Renal pelvis (tissue), 4 donors: ENCODE results near the gene GARS1. TPM values are rescaled to one million over a fixed set of nuclear protein-coding genes. Genes with fewer than 3 reads are reported as not detected.
"Not testable (repeated sequence)": the region's sequence is repeated elsewhere in the genome, so short reads cannot be mapped to it uniquely, and the experiment has no call there.

ENCODE experiments used
- DNase-seq: peaks from one replicate; pipeline ENCODE4 v3.0.0-alpha.2; 2013
- polyA plus RNA-seq, 3 donors: library from polyadenylated mRNA; unstranded; fragments of 120-200 nt; gene quantifications; one replicate each; pipeline ENCODE4 v1.2.1, GENCODE V29; 2013; ENCODE audit not compliant: insufficient read length in 3 of 3

The GARS1 gene
- polyA plus RNA-seq, 3 donors, result 81.7 to 102 (median 93.7) TPM

- peak; percentile 85 for DNase-seq
Measured at GRCh38 chr7:30564243-30564892, 30.3 kb upstream of the GARS1 start.

GRCh38 chr7:30566596-30566995 lies 28.1 kb upstream of the GARS1 start:
- no peak for DNase-seq

GRCh38 chr7:30567081-30567480 lies 27.6 kb upstream of the GARS1 start:
- DNase-seq, result no peak

GRCh38 chr7:30570238-30570637 lies 24.4 kb upstream of the GARS1 start:
- DNase-seq, result not testable (repeated sequence)

GRCh38 chr7:30572212-30572841 lies 22.4 kb upstream of the GARS1 start:
- no peak for DNase-seq

- DNase-seq, result no peak
Measured at GRCh38 chr7:30575910-30576309, 18.8 kb upstream of the GARS1 start.

GRCh38 chr7:30583181-30583580 lies 11.5 kb upstream of the GARS1 start:
- DNase-seq, result no peak

- DNase-seq, result no peak
Measured at GRCh38 chr7:30584415-30584814, 10.3 kb upstream of the GARS1 start.

GRCh38 chr7:30584965-30585364 lies 9.7 kb upstream of the GARS1 start:
- no peak for DNase-seq

- no peak for DNase-seq
Measured at GRCh38 chr7:30585675-30586074, 9.0 kb upstream of the GARS1 start.

- DNase-seq, result not testable (repeated sequence)
Measured at GRCh38 chr7:30587547-30587946, 7.1 kb upstream of the GARS1 start.

GRCh38 chr7:30589111-30589510 lies 5.6 kb upstream of the GARS1 start:
- DNase-seq, result no peak

GRCh38 chr7:30594048-30594539 lies 584 bp upstream of the GARS1 start:
- peak; percentile 76 for DNase-seq

GRCh38 chr7:30595436-30596013 lies 847 bp downstream of the GARS1 start:
- peak; percentile 17 for DNase-seq

- peak; percentile 8 for DNase-seq
Measured at GRCh38 chr7:30596014-30596641, 1.4 kb downstream of the GARS1 start.

- no peak for DNase-seq
Measured at GRCh38 chr7:30596721-30597120, 2.0 kb downstream of the GARS1 start.

- DNase-seq, result no peak
Measured at GRCh38 chr7:30598121-30598876, 3.6 kb downstream of the GARS1 start.

GRCh38 chr7:30604901-30605300 lies 10.2 kb downstream of the GARS1 start:
- no peak for DNase-seq

GRCh38 chr7:30605832-30606231 lies 11.2 kb downstream of the GARS1 start:
- DNase-seq, result no peak

GRCh38 chr7:30612658-30613265 lies 18.1 kb downstream of the GARS1 start:
- no peak for DNase-seq
